Neutrophil (primary cell): Measurements from ENCODE around the gene FAM32A.

Source experiments
- H3K27ac ChIP-seq: fragments of 200-600 bp; sonication (generic); 2 replicates; pipeline ENCODE4 v1.5.1; 2016; ENCODE audit warnings: mild to moderate bottlenecking, moderate library complexity
- H3K27me3 ChIP-seq: fragments of 200-600 bp; sonication (generic); 2 replicates; pipeline ENCODE4 v1.6.0; 2016; ENCODE audit warnings: mild to moderate bottlenecking
- H3K36me3 ChIP-seq: fragments of 200-600 bp; sonication (generic); 2 replicates; pipeline ENCODE4 v1.5.1; 2017
- H3K4me1 ChIP-seq, 2 experiments: fragments of 200-600 bp in 1 of 2; sonication (generic) in 1 of 2; 1 replicate in 1 of 2; 2 replicates in 1 of 2; pipeline versions ENCODE4 v1.5.1 to v1.6.1; 2013 to 2016; ENCODE audit warnings: low read depth in 1 of 2, low read length in 1 of 2, mild to moderate bottlenecking in 1 of 2, moderate library complexity in 1 of 2; ENCODE audit not compliant: control insufficient read depth in 1 of 2, insufficient read depth in 1 of 2
- H3K4me3 ChIP-seq, 2 experiments: fragments of 200-600 bp in 1 of 2; sonication (generic) in 1 of 2; 1 replicate in 1 of 2; 2 replicates in 1 of 2; pipeline ENCODE4 v1.5.1; 2013 to 2016; ENCODE audit warnings: low read depth in 1 of 2, low read length in 1 of 2, mild to moderate bottlenecking in 1 of 2, moderate library complexity in 1 of 2
- H3K9me3 ChIP-seq: fragments of 200-600 bp; sonication (generic); 2 replicates; pipeline ENCODE4 v1.5.1; 2016
- TF ChIP-seq, protein P1 (sequence below): fragments of 200-600 bp; sonication (generic); IDR thresholded peaks from 2 replicates; pipeline ENCODE4 v1.5.1; 2016; ENCODE audit warnings: antibody characterized with exemption

FAM32A gene

DNA sequence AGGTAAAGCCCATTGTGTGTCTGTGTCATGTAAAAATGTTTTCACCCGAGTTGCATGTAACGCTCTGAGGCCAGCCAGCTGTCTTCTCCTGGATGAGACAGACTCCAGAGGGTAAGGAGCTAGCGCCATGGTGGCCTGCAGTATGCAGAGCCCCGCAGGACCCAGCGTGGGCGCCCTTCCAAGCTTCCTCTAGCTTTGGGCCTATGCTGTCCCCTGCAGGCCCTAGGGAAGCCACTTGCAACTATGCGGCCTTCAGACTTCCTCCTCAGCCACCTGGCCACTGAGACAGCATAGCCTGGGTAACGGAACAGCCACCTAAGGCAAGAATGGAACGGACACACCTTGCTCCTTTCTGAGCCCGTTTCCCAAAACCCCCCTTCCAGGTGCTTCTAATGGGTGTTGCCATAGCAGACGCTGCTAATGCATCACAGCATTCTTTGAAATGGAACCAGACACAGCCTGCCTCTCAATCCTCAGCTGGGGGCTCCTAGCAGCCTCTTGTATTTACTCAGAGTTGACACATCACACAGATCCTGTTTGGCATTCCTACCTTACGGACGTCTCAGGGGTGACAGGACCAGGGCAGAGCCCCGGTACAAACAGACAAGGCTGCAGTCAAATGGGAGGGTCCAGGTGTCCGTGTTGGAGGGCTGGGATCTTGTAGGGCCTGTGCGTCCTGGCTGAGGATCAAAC, 6.2 kb downstream of the FAM32A start:
- no peak overlapping the region for H3K27ac ChIP-seq
- H3K27me3 ChIP-seq: no peaks in the 10 kb centered on the region
- no peak overlapping the region for H3K4me3 ChIP-seq
- H3K36me3 ChIP-seq: peaks cover 68% of the 10 kb centered on the region
- no peaks in the 10 kb centered on the region for H3K9me3 ChIP-seq
- TF ChIP-seq, protein P1, sequence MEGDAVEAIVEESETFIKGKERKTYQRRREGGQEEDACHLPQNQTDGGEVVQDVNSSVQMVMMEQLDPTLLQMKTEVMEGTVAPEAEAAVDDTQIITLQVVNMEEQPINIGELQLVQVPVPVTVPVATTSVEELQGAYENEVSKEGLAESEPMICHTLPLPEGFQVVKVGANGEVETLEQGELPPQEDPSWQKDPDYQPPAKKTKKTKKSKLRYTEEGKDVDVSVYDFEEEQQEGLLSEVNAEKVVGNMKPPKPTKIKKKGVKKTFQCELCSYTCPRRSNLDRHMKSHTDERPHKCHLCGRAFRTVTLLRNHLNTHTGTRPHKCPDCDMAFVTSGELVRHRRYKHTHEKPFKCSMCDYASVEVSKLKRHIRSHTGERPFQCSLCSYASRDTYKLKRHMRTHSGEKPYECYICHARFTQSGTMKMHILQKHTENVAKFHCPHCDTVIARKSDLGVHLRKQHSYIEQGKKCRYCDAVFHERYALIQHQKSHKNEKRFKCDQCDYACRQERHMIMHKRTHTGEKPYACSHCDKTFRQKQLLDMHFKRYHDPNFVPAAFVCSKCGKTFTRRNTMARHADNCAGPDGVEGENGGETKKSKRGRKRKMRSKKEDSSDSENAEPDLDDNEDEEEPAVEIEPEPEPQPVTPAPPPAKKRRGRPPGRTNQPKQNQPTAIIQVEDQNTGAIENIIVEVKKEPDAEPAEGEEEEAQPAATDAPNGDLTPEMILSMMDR: no peak
- H3K4me1 ChIP-seq: peaks cover 6 to 7% of the 10 kb centered on the region in 2 experiments

DNA sequence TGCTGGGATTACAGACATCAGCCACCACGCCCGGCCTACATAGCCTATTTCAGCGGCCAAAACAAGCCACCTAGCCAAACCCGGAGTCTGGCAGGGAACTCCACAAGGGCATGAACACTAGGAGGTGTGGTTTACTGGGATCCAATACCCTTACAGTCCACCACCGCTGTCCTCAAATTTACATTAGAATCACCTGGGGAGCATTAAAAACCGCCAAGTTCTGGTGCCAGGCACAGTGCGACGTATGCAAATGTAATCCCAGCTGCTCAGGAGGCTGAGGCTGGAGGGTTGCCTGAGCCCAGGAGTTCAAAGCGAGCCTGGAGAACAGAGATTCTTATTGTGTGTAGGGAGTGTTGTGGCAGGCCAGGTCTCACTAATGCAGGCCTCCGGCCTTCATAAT, 8.3 kb downstream of the FAM32A start:
- peaks cover 12 to 14% of the 10 kb centered on the region in 2 experiments for H3K4me1 ChIP-seq
- no peaks in the 10 kb centered on the region for H3K27me3 ChIP-seq
- peaks cover 49% of the 10 kb centered on the region for H3K36me3 ChIP-seq
- H3K27ac ChIP-seq: no peak overlapping the region
- TF ChIP-seq, protein P1: no peak
- H3K9me3 ChIP-seq: no peaks in the 10 kb centered on the region
- no peak overlapping the region for H3K4me3 ChIP-seq

DNA sequence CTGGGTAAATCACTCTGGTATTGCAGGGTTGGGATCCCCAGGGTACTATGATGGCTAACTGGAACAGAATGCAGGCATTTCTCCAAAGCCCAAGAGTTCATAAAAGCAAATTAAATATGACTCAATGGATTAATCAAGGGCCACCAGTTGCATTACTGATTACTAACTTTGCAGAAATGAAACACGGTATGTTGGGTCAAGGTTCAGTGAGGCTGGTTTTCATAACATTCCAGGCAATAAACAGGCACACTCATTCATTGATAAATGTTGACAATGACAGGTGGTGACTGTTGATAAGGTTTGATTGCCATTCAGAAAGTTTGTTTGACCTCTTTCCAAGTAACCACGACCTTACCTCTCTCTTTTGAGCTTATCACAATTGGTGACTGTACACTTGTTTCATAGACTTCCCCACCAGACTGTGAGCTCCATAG, 12.0 kb downstream of the FAM32A start:
- TF ChIP-seq, protein P1: no peak

DNA sequence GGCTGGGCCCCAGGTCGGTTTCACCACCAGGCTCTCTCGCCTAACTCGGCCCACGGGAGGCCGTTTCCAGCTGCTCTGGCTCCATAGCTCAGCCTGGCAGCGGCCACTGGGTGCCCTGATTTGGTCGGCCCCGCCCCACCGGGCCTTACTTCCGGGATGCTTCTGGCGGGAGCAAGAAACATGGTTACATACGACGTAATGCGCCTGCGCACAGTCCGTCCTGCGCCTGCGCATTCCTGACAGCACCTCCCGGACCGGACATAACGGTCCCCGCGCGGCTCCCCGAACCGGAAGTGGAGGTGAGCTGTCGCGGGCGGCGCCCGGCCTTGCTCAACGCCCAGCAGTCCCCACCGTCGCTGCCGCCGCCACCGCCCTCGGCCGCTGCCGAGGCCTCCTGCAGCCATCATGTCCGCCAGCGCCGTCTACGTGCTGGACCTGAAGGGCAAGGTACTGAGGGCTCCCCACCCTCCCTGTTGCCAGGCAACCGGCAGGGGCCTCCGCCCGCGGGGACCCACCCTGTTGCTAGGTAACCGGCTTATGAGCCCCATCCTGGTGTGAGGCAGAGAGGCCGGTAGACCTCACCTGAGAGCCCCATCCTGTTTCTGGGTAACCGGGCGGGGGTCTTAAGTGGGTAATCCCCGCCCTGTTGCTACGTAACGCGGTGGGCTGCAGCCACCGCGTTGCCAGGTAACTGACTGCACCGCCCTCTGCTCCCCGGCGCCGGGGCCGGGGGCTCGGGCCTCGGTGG, 12.6 kb downstream of the FAM32A start, which contains the start of gene AP1M1:
TSS of gene AP1M1 (plus strand) at position 290 of the 748 bp plus-strand sequence. CDS start at position 406, 116 bp downstream.
- Histone ChIP-seq H3K36me3 (peaks cover 28% of the 10 kb centered on the region), H3K27me3 (no peaks in the 10 kb centered on the region), H3K27ac (peak within 1 kb of the TSS; percentile 85), H3K4me3 (peak within 1 kb of the TSS; percentile 89 to 91), H3K9me3 (no peaks in the 10 kb centered on the region), H3K4me1 (peaks cover 39 to 40% of the 10 kb centered on the region in 2 experiments)
- TF ChIP-seq, protein P1: peak; percentile 50

More for the DNA sequence above, 12.0 kb downstream of the FAM32A start:
- peaks cover 39 to 40% of the 10 kb centered on the region in 2 experiments for H3K4me1 ChIP-seq
- no peaks in the 10 kb centered on the region for H3K9me3 ChIP-seq
- H3K27ac ChIP-seq: peak overlapping the region; percentile 85
- peaks cover 28% of the 10 kb centered on the region for H3K36me3 ChIP-seq
- H3K27me3 ChIP-seq: no peaks in the 10 kb centered on the region
- peak overlapping the region; percentile 89 to 91 for H3K4me3 ChIP-seq

DNA sequence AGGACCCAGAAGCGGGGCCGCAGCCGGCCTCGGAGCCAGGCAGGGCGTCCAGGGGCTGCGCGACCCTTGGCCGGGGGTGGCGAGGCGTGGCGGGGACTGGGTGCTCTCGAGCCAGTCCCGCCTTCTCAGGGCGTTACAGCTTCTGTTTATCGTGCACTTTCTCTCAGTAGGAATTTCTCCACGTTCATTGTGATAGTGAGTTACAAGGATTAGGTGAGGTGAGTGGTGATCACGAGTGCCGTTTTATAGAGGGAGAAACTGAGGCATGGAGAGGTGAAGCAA, 13.1 kb downstream of the FAM32A start:
- Histone ChIP-seq H3K27ac (peak overlapping the region; percentile 85), H3K27me3 (no peaks in the 10 kb centered on the region), H3K4me3 (peak overlapping the region; percentile 89 to 91), H3K9me3 (no peaks in the 10 kb centered on the region), H3K36me3 (peaks cover 30% of the 10 kb centered on the region), H3K4me1 (peaks cover 39 to 40% of the 10 kb centered on the region in 2 experiments)
- TF ChIP-seq, protein P1: no peak
